Mammary epithelial cell (primary cell): ENCODE results near the gene LDAH.

ENCODE experiments used
- EZH2 ChIP-seq: IDR thresholded peaks from 2 replicates; pipeline ENCODE4 v1.6.1; 2012; ENCODE audit warnings: low read length, inconsistent platforms, borderline replicate concordance
- TF ChIP-seq, protein P1 (sequence below), 2 donors: IDR thresholded peaks in 1 of 2; conservative IDR thresholded peaks in 1 of 2; 2 replicates each; pipeline ENCODE4 v1.5.1; 2011 to 2012; ENCODE audit warnings: inconsistent platforms in 2 of 2, low read length in 2 of 2, mild to moderate bottlenecking in 2 of 2, control low read depth in 1 of 2, low read depth in 1 of 2; ENCODE audit not compliant: insufficient read depth in 1 of 2; ENCODE audit errors: extremely low read depth in 1 of 2

DNA sequence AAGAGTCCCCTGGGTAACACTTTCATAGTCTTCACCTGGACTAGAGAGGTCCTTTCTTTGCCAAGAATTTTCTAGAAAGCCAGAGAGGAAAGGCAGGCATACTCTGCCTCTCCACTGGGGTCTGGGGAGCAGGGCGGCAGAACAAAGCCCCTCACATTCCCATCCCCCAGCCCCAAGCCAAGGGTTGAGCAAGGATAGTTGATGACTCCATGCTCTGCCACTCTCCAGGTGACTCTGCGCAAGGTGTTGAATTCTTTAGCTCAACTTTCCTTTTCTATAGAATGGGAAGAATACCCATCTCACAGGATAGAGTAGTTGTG is 158.9 kb downstream of the LDAH start:
- TF ChIP-seq, protein P1, sequence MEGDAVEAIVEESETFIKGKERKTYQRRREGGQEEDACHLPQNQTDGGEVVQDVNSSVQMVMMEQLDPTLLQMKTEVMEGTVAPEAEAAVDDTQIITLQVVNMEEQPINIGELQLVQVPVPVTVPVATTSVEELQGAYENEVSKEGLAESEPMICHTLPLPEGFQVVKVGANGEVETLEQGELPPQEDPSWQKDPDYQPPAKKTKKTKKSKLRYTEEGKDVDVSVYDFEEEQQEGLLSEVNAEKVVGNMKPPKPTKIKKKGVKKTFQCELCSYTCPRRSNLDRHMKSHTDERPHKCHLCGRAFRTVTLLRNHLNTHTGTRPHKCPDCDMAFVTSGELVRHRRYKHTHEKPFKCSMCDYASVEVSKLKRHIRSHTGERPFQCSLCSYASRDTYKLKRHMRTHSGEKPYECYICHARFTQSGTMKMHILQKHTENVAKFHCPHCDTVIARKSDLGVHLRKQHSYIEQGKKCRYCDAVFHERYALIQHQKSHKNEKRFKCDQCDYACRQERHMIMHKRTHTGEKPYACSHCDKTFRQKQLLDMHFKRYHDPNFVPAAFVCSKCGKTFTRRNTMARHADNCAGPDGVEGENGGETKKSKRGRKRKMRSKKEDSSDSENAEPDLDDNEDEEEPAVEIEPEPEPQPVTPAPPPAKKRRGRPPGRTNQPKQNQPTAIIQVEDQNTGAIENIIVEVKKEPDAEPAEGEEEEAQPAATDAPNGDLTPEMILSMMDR (conservative IDR thresholded peaks at IDR 0.05 in 1 of 2, IDR thresholded peaks at IDR 0.05 in 1 of 2; ENCODE audit: extremely low read depth in 1 of 2, insufficient read depth in 1 of 2, low read depth in 1 of 2, low read length in 2 of 2), result no peak
- TF ChIP-seq EZH2, result no peak
